Measurements from ENCODE around the gene AMPD3.

AMPD3 gene

DNA sequence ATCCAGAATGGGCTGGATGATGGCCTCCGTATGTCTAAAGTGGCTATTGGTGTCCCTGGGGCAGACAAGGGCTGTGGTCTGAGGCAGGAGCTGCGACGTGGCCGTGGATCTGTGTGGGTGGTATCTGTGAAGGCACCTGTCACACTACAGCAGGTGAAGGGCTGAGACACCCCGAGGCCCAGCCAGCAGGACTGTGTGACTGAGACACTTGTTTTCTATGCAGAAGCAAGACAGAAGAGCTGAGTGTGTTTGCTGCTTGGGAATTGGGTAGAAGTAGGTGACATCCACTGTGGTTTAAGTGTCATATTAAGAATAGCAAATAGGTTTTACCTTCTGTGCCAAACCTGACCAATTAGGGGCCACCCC is 35.0 kb downstream of the AMPD3 start:
- no peak for DNase-seq

- DNase-seq = no peak
These were observed 35.6 kb downstream of the AMPD3 start for GRCh38 chr11:10490398-10491241.

- DNase-seq = no peak
These were observed 37.0 kb downstream of the AMPD3 start for GRCh38 chr11:10492084-10492483.

- no peak for DNase-seq
These were observed 38.1 kb downstream of the AMPD3 start for GRCh38 chr11:10493041-10493663.

- no peak for DNase-seq
These were observed 39.8 kb downstream of the AMPD3 start for GRCh38 chr11:10494636-10495463.

- DNase-seq = no peak
These were observed 40.4 kb downstream of the AMPD3 start for GRCh38 chr11:10495464-10495786.

DNA sequence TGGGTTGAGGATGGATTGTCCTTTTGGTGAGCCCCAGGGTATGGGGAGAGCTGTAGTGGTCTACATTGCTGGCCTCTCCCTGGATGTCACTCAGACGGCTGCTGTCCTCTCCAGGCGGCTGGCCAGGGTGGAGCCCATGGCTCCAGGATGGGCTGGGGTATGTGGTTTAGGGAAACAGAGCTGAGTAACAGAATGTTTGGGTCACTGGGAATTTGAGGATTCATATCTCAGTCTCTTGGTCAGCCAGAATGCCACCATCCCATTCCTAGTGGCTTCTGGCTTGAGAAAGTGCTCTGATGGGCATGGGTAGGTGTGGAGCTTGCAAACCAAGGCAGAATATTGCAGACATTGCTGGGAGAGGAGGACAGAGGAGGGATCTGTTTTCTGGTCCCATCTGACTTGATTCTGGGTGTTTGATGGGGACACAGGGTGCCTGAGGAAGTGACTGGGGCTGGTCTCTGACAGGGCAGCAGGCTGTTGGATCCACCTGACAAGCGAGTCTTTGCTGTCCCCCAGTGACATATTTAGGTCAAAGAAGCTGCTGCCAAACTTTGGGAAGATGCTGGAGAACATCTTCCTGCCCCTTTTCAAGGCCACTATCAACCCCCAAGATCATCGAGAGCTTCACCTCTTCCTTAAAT is 41.4 kb downstream of the AMPD3 start:
- DNase-seq = no peak

- DNase-seq = no peak
These were observed 42.4 kb downstream of the AMPD3 start for GRCh38 chr11:10497371-10498021.

- DNase-seq = no peak
These were observed 42.9 kb downstream of the AMPD3 start for GRCh38 chr11:10498022-10498400.

DNA sequence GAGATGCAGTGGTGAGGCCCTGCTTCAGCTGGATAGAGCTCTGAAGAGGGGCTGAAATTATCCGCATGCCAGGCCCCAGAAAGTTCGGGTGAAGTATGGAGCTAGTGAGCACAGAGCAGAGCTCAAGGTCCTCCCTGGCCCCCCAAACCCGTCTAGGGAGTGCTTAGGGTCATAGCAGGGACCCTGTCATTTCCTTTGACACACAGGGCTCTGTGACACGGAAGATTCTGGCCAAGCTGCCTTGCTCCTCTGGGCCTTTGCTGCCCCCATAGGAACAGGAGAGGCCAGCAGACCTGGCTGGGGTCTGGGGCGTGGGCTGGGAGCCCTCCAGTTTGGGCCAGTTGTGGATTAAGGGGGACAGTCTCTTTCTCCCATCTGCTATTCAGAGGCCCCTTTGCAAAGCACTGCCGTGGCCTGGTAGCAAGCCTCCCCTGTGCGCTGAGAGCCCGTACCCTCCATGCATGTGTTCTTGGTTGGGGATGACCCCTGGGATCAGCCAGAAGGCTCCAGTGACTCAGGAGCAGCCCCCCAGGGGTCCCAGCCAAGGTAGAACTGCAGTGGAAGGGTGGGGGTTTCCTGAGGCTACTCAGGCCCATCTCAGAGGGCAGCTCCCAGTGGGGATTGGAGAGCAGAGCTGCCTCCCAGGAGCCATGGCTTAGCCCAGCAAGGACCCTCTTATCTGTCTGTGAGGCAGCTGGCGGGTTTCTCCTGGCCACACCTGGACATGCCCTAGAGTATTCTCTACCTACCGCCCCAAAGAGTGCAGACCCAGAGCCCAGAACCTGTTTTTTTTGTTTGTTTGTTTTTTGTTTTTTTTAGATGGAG is 43.6 kb downstream of the AMPD3 start:
- DNase-seq = no peak

DNA sequence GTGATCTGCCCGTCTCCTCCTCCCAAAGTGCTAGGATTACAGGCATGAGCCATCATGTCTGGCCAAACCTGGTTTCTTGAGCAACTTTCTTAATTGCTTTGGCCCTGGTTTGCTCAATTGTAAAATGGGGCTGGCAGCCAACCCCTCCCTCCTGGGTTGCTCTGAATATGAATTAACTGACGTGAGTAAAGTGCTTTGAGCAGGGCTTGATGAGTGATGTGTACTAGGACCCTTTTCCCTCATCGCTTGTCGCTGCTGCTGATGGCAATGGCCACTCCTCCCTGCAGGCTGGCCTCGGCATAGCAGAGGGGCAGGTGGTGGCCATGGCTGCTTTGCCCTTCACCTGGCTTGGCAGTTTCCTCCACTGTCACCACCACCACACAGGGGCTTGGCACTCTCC is 44.4 kb downstream of the AMPD3 start:
- no peak for DNase-seq

- no peak for DNase-seq
These were observed 45.0 kb downstream of the AMPD3 start for GRCh38 chr11:10499874-10500601.

- no peak for DNase-seq
These were observed 46.0 kb downstream of the AMPD3 start for GRCh38 chr11:10500757-10501684.

DNA sequence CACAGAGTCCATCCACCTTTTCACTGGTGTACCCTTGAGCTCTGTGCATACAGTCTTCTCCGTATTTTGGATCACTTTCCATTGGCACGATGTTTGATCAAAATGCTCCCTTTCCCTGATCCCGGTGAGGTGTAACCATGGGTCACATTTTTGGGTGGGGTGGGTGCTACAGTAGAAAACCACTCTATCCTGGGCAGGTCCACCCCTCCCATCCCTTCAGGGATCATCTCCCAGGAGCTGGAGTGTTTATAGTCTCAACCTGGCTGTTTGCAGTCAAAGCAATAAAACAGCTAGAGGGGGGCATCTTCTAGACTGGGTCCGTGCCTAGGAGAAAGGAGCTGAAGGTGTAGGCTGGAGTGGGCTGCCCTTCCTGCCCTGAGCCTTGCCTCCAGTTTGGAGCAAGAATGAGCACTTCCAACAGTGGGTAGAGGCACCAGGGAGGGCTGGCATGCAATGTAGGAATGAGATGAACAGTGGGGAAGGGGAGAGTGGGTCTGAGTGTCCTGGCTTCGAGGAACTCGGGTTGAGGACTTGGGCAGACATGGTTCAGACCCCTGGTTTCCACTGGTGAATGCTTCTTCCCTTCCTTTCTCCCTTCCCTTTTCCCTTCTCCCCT is 47.1 kb downstream of the AMPD3 start:
- no peak for DNase-seq

DNA sequence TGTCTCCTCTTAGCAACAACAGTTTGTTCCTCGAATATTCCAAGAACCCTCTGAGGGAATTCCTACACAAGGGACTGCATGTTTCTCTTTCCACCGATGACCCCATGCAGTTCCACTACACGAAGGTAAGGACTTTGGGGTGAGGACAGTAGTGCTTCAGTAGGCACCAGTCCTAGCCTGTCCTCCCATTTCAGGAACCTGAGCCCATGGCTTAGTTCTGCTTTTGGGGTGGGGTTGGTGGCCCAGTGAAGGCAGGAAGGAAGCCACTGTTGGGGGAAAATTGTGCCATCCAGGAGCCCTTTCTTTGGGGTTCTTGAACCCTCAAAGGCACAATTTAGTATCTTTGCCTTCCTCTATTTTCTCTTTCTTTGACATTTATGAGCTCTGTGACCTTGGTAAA is 47.7 kb downstream of the AMPD3 start:
- peak; percentile 18 for DNase-seq

DNA sequence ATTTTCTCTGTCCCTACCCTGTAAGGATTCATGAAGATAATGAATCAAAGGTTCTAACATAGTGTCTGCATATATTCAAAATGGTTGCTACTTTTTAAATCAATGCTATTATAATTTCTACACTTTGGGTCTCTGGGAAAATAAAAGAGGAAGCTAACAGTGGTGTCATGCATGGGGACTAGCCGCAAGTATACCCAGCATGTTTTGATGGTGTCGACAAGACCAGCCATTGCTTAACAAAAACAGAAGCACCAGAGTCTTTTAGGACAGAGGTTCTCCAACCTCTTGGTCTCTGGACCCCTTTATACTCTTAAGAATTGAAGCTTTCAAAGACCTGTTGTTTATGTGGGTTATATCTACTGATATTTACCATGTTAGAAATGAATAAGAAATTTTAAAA is 48.2 kb downstream of the AMPD3 start:
- peak; percentile 59 for DNase-seq

- DNase-seq = peak; percentile 18
These were observed 48.9 kb downstream of the AMPD3 start for GRCh38 chr11:10503777-10504480.

DNA sequence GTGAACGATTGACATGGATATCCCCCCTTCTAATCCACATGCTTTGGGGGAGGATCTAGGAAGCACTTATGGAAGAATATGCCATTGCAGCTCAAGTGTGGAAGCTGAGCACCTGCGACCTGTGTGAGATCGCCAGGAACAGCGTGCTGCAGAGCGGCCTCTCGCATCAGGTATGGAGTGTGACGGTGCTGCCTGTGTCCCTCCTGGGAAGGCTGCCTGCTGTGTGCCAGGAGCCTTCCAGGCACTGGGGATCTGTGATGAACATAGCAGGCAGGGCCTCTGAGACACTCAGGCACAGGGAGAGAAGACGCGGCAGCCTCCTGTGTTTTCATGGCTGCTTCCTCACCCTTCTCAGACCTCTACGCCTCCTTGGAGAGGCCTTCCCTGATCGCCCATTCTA is 49.4 kb downstream of the AMPD3 start:
- no peak for DNase-seq

Measured in hematopoietic multipotent progenitor cell treated with erythropoietin and hydrocortisone succinate and interleukin-3 and kit ligand, for 6 days (in vitro differentiated cells).